CD4-positive, alpha-beta T cell treated with Interleukin-10 for 1 hour (primary cell): ENCODE data around the gene XRN1.
"Not testable (repeated sequence)": the region's sequence is repeated elsewhere in the genome, so short reads cannot be mapped to it uniquely, and the experiment has no call there.

Source experiments
- DNase-seq: peaks from one replicate; pipeline ENCODE4 v3.0.0-alpha.2; 2020

The XRN1 gene

DNA sequence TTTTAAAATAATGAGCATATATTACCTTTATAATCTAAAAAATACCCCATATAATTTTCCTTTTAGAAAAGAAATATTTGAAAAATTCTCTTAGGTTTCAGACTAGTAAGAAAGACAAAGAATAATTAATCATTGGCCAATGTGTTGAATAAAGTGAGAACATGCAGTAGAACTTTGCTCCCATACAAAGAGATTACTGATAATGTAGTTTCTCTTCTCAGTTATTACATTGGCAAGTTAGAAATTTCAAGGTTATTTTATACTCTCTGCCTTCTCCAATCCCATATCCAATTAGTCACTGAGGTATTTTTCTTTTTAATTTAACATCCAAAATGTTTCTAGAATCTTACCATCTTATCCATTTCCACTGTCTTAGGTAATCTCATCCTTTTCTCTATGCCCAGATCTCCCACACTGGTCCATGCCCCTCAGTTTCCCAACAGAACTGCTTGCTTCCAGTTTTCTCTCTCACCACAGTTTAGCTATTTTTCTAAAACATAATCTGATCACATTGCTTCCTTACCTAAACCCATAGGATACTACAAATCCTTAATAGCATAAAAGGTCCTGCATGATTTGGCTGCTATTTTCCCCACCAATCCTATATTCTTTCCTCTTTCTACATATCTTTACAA lies 10.8 kb downstream of the XRN1 start:
- no peak for DNase-seq

DNA sequence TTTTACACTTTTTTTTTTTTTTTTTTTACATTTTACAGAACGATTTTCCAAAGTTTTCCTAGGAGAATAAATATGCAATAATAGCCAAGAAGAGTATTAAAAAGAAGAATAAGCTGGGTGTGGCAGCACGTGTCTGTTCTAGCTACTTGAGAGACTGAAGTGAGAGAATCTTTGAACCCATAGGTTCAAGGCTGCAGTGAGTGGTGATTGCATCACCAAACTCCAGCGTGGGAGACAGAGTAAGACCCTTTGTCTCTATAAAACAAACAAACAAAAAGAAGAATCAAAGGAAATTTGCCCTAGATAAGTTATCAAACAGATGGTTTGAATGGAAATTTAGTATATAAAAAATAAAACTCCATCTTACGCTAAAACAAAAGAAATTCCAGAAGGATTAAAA lies 13.3 kb downstream of the XRN1 start:
- no peak for DNase-seq

DNA sequence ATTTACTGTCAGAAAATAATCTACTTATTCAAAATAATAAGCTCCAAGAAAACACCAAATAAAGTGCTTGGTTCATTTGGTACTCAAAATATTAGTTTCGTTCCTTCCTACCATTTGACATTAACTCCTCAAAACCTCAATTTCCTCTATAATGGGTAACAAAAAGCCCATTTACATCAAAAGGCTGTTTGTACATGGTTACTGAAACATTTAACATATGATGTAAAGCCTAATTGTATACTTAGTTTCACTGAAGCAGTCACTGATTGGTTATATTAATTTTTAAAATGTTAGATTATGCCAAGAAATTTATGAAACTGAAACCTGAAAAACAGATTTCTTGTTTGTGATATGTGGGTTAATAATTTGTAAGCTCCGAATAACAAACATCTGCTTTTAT lies 14.7 kb downstream of the XRN1 start:
- DNase-seq = no peak

- no peak for DNase-seq
These were observed 18.3 kb downstream of the XRN1 start for GRCh38 chr3:142429582-142429981.

DNA sequence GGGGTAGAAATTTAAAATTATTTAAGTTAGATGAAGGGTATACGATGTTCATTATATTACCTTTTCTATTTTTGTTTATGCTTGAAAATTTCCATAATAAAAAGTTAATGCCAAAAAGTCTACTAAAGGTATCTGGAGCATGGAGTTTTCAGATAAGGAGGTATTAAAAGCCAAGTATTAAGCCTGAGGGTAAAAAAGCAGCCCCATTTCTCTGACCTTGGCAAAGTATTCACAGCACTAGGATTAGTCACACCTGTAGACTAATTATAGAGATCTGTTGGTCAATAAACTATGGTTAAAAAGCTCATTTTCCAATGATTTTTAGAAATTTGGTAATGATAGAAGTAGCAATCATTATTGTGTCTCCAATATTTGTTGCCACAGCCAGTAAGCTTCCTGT lies 23.1 kb downstream of the XRN1 start:
- no peak for DNase-seq

DNA sequence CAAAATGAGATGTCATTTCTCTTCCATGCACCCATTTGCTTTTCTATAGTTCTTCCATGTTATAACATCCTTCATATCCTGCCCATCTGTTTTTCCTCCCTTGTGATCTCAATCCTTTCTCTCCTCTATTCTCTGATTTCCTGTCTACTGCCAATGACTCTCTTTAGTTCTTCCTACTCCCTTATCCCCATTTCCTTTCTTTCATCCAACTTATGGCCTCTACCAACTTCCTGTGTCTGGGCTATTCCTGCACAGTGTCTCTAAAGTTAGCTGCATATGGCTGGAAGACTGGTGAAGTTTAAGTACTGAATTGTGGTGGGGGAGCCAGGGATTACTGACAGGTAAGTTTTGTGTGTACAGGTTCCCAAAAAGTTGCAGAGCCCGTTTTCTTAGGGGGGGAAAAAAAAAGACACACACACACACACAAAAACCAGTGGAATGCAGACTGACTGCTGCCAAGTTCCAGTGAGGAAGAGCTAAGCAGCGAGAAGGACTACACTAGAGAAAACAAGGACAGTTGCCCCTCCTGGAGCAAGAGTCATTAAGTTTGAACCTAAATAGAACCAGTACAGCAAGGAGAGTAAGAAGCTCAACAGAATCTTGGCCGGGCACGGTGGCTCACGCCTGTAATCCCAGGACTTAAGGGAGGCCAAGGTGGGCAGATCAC lies 28.8 kb downstream of the XRN1 start:
- no peak for DNase-seq

DNA sequence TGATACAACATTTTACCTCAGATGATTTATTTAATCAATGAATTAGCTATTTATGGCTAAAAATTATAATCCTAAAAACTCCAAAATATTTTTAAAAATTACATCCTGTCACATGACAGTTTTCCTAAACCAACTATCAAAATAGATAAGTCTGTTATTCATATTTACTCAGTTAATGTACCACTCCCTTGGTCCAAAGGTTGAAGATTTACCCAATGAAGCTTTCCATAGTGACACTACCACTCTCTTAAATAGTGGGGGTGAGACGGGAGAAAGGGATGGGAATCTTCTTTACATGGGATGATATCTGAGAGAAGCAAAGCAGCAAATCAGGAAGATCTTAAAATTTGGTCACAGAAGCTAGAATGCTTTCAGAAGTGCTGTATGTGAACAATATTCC lies 30.5 kb downstream of the XRN1 start:
- DNase-seq = no peak

GRCh38 chr3:142400537-142400936 lies 47.3 kb downstream of the XRN1 start:
- DNase-seq = not testable (repeated sequence)

DNA sequence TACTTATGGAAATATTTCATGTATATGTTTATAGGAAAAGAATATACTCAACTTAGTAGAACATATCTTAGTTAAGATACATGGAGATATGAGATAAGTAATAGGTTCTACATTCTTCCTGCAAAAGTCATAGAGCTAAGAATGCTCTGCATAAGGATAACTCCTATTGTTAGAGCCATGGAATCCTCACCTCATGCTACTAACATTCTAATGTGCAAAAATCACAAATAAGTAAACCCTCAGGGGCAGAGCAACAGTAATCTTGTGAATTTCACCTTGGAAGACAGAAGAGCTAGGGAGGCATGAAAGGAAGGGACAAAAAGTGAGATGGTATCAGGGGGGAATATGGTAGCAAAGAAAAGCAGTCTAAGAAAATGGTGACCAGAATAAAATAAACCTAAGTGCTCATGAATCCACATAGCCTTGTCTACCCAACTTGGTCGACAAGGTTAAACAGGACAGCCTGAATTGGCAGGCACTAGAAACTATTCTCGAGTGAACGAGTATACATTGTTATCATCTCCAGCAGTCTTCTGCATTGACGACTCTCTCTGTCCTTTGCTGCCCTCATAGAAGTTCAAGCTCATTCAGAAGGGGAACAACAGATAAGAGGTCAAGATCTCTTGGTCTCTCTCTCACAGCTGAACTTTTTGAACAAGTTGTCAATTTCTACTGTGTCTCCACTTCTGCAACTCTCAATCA lies 52.8 kb downstream of the XRN1 start:
- no peak for DNase-seq

- DNase-seq = no peak
These were observed 62.8 kb downstream of the XRN1 start for GRCh38 chr3:142385078-142385477.

DNA sequence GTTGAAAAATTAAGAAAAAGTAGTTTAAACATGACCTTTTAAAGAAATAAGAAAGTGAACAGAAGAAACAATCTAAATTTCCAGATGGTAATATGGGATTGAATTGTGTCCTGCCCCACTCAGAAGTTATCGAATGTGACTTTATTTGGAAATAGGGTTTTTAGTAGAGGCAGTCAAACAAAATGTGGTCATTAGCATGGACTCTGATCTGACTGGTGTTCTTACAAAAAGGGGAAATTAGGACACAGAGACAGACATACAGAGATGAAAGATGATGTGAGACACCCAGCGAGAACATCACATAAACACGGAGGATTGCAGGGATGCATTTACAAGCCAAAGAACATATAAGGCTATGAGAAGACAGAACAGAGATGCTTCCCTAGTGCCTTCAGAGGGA lies 73.2 kb downstream of the XRN1 start:
- DNase-seq = no peak

DNA sequence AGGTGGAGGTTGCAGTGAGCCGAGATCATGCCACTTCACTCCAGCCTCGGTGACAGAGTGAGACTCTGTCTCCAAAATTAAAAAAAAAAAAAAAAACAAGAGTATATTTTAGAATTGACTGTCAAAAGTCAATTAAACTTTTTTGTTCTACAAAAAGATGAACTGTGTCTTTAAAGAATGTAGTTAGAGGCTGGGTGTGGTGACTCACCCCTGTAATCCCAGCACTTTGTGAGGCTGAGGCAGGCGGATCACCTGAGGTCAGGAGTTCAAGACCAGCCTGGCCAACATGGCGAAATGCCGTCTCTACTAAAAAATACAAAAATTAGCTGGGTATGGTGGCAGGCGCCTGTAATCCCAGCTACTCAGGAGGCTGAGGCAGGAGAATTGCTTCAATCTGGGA lies 78.3 kb downstream of the XRN1 start:
- not testable (repeated sequence) for DNase-seq

GRCh38 chr3:142366434-142366833 lies 81.4 kb downstream of the XRN1 start:
- DNase-seq = no peak

DNA sequence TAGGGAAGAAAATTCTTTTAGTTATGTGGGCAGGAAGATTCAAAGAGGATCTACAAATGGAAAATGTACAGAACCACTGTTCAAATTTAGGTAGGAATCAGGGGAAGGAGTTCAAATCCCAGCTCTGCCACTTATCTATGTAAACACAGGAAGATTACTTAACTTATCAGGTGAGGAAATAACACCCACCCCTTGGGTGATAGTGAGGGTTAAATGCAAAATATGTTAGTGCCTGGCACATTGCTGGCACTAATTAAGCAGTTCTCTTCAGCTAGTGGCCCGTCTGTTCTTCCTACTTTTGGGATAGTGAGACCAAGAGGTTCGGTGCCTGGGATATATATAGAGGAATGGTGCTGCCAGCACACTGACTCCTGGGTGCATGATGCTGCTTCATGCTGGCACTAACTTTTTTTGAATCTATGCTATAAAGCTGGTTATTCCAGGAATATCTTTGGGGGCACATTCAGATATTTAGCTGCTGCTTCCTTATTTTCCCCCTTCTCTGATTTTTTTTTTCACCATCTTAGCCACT lies 83.8 kb downstream of the XRN1 start:
- no peak for DNase-seq

DNA sequence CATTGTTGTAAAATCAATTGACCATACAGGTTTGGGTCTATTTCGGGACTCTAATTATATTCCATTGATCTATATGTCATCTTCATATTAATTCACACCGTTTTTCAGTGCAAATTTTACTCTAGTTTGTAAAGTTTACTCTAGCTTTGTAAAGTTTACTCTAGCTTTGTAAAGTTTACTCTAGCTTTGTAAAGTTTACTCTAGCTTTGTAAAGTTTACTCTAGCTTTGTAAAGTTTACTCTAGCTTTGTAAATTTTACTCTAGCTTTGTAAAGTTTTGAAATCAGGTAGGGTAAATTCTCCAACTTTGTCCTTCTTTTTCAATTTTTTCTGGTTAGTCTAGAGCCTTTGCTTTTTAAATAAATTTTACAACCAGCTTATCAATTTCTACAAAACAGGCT lies 84.4 kb downstream of the XRN1 start:
- DNase-seq = not testable (repeated sequence)

- no peak for DNase-seq
These were observed 88.5 kb downstream of the XRN1 start for GRCh38 chr3:142359367-142359766.

GRCh38 chr3:142356818-142357217 lies 91.0 kb downstream of the XRN1 start:
- DNase-seq = no peak

- DNase-seq = no peak
These were observed 92.1 kb downstream of the XRN1 start for GRCh38 chr3:142355692-142356091.

GRCh38 chr3:142354076-142354475 lies 93.8 kb downstream of the XRN1 start:
- DNase-seq = no peak

GRCh38 chr3:142353571-142353970 lies 94.3 kb downstream of the XRN1 start:
- no peak for DNase-seq

DNA sequence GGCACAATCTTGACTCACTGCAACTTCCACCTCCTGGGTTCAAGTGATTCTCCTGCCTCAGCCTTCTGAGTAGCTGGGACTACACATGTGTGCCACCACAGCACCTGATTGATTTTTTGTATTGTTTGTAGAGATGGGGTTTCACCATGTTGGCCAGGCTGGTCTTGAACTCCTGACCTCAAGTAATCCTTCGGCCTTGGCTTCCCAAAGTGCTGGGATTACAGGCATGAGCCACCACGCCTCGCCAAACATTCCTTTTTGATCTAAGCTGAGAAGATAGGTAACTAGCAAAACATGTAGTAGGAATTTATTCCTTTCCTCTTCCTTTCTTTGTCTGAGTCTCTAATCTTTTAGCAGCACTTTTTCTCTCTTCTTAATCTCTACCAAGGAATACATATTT lies 95.1 kb downstream of the XRN1 start:
- DNase-seq = not testable (repeated sequence)

DNA sequence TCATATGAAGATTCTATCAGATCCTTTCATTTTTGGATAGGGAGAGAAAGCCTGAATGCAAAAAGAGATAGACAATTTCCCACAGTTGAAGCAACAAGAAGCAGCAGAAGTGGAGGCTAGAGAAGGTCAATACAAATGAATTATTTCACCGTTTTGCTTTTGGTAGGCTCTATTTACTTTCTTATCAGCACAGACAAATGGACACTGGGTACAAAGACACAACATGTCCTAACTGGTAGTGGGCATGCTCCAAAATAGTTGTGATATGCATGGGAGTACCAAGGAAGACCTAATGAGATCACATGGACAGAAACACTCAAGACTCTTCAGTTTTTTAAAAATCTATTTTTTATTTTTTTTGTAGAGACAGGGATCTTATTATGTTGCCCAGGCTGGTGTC lies 99.4 kb downstream of the XRN1 start:
- DNase-seq = no peak

DNA sequence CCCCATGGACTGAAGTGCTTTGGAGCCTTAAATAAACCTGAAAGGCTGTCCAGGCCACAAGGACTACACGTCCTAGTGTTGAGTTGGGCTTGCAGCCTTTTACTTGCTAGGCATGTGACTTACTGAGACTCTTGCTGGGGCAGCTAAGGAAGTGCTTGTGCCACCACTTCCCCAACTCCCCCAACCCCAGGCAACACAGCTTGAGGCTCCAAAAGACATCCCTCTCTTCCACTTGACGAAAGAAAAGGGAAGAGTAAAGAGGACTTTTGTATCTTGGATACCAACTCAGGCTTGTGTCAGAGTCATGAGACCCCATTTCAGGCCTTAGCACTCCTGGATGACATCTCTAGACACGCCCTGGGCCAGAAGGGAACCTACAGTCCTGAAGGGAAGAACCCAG lies 109.8 kb downstream of the XRN1 start:
- DNase-seq = no peak

DNA sequence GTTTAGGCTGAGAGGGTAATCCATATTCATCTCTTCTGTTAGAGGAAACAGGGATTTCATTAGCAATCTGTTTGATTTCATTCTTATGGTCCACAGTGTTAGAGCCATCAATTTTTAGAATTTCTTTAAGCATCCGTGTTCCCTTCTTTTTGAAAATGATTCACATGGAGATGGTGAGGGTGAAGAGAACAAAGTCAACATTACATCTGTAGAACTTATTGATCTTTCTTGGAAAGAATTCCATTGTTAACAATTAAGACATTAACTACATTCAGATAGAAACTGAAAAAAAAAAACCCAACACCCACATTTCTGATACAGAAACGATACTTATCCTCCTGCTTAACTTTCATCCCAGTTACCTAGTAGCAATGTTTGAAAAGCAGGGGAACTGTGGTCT lies 115.4 kb downstream of the XRN1 start:
- no peak for DNase-seq
